Glomerular visceral epithelial cell (primary cell): ENCODE measurements around the gene PPP1R12C.
A peak's percentile ranks its signal among the peaks of the same experiment; 100 is the strongest.

ENCODE experiments used
- DNase-seq: peaks from one replicate; pipeline ENCODE4 v3.0.0-alpha.2; 2016; ENCODE audit errors: extremely low spot score

PPP1R12C gene

DNA sequence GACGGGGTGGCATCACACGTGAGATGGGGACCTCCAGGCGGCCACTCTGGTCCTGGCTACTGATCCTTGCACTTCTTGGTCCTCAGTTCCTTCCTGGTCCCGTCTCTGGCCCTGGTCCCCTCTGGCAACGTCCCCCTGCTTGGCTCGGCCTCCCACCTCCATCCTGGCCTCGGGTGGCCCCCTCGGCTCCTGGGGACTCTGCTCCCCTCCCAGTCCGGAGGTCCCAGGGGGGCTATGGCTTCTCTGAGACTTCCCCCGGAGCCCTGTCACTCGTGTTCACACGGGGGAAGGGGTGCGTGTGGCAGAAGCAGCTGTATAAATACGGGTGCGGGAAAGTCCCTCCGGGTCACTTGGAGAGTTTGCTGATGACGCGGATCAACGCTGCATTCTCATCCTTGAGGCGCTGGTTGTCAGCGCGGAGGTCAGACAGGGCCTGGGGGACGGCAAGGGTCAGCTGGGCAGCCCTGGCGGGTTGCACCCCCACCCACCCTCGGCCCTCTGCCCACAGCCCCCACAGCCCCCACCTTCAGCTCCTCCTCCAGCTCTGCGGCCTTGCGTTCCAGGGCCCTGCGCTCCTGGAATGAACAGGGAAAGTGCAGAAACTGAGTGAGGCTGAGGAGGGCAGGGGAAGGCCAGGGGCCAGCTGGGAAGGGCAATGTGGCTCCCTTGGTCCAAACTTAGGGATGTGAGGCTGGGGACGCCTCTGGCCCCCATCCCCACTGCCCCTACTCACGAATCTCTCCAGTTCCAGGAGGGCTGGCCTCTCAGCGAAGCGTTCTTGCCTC, 26.1 kb downstream of the PPP1R12C start:
- DNase-seq, result no peak

DNA sequence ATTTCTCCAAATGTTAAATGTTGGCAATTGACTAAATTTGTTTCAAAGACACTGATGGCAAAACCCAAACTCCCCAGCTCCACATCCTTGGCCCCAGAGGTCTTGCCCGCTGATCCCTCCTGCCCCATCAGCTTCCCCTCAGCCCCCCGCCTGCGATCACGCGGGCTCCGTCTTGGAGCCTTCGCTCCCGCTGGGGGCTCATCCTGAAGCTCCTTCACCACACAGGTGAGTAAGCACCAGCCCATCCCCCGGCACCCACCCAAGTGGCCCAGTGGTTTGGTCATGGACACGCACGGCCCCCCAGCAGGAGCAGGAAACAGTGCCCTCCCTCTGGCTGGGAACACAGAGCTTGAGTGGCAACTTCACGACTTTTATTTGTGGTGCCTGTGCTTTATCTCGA, 26.9 kb downstream of the PPP1R12C start:
- DNase-seq, result no peak

DNA sequence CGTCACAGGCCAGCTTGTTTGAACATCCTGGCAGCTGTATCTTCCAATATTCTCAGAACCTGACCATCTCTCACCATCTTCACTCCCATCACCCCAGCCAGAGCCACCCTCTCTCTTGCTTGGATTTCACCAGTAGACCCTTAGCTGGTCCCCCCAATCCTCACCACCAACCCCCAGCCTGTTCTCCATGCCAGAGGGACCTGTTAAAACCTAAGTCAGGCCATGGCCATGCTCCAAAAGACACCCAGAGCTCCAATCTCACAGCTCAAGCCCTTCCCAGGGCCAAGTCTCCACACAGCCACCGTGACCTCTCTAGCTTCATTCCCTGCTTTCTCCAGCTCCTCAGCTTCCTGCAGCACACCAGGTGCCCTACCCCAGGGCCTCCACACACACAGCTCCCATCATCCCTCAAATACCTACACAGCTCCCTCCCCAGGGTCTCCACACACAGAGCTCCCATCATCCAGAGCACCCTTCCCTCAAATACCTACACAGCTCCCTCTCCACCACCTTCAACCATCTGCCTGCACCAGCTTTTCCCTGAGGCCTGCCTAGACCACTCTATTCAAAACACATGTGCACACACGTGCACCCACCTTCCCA, 28.0 kb downstream of the PPP1R12C start:
- no peak for DNase-seq

DNA sequence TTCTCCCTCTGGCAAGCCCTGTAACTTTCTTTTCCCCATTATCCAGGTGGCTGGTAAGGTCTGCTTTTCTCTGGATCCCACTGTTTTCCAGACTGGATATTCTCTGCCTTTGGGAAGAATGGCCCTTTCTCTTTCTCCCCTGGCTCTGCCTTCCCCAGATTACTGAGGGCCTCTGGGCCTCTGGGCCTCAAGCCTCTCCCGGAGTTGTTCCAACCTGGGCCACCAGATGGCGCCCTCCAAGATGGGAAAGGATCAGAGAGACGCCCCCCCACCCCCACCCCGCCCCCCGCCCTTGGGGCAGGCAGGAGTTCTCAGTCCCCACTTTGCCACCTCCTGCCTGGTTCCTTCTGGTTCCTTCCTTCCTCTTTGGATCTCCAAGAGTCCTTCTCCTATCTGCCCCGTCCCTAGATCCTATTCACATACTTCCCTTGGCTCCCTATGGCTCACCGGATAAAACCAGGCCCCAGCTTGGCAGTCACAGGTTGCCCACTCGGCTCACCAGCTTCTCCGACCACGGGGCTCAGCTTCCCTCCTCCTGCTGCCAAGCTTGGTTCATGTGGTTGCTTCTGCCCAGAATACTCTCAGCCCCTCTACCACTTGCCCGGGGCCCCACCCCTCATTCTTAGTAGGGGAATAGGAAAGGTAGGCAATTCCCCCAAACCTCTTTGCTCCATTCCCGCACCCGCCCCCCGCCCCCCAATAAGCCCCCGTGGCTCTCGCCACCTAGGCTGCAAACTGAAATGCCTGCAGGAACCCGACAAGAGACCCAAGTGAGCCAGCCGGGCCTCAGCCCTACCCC, 28.7 kb downstream of the PPP1R12C start:
- peak; percentile 80 for DNase-seq

DNA sequence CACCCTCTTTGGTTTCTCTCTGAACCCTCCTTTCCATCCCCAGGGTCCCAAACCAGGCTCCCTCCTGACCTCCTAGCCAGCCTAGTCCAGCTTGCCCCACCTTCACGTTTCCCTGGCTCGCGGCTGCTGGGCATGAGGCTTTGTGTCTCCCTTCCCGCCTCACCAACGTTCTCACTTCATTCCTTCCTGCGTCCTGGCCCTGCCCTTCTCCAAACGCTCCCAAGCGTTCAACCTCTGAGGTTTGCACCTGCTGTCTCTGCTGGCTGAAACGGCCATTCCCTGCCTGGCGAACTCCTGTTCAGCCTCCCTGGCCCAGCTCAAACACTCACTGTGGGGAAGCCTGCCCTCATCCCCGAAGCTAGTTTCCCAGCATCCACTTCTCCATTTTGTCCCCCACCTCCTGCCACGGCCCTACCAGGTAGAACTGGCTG, 29.4 kb downstream of the PPP1R12C start:
- no peak for DNase-seq

DNA sequence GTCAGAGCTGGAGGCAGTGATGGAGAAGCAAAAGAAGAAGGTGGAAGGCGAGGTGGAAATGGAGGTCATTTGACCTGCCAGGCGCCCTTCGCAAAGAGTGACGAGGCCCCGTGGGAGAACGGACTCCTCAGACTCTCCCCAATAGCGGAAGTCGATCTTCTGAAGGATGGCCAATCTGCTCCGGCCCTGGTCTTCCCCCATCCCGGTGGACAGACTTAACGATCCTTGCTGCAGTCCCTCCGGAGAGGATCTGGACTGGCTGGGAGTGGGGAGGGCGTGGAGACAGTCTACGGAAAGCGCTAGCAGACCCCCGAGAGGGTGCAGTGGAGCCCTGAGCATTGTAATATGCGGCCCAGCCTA, 29.9 kb downstream of the PPP1R12C start:
- DNase-seq, result no peak

DNA sequence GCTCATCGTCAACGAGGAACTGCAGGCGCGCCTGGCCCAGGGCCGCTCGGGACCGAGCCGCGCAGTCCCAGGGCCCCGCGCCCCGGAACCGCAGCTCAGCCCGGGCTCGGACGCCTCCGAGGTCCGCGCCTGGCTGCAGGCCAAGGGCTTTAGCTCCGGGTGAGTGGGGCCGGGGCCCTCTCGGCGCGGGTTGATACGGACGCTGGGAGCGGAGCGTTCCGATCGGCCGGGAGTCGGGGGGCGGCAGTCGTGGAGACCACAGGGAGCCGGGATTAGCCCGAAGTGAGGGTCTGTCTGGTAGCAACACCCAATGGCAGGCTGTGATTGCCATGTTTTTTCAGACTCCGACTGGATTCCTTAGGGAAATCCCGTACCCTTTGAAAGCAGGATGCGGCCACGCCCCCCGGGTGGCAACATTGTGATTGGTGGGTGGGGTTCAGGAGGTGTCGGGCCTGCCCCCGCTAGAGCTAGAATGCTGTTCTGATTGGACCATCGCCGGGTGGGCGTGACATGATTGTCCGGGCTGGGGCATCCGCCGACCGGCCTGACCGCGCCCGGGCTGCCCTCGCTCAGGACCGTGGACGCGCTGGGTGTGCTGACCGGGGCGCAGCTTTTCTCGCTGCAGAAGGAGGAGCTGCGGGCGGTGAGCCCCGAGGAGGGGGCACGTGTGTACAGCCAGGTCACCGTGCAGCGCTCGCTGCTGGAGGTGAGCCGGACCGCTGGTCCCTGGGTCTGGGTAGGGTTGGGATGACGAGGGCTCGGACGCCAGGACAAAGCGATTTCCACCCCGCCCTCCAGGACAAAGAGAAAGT, 30.5 kb downstream of the PPP1R12C start:
- DNase-seq, result peak; percentile 97

DNA sequence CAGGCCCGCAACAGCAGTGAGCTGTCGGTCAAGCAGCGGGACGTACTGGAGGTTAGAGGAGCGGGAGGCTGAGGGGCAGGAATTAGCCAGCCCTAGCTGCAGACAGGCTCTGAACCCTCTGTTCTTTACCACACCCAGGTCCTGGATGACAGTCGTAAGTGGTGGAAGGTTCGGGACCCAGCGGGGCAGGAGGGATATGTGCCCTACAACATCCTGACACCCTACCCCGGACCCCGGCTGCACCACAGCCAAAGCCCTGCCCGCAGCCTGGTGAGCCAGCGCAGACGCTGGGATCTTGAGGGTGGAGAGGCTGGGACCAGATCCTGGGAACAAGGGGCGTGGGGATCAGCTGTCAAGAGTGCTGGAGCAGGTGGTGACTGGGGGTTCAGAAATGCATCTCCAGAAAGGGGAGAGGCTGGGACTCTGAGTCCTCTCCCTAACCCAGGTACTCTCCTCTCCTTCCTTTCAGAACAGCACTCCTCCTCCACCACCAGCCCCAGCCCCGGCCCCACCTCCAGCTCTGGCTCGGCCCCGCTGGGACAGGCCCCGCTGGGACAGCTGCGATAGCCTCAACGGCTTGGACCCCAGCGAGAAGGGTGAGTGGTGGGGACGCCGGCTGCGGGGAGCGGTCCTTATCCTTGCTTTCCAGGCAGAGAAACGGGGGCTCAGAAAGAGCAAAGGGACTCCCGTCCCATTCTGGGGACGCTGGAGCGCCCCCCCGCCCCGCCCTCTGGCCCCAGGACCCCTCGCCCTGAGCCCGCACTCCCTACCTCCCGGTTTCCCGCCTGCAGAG, 31.3 kb downstream of the PPP1R12C start:
- no peak for DNase-seq

DNA sequence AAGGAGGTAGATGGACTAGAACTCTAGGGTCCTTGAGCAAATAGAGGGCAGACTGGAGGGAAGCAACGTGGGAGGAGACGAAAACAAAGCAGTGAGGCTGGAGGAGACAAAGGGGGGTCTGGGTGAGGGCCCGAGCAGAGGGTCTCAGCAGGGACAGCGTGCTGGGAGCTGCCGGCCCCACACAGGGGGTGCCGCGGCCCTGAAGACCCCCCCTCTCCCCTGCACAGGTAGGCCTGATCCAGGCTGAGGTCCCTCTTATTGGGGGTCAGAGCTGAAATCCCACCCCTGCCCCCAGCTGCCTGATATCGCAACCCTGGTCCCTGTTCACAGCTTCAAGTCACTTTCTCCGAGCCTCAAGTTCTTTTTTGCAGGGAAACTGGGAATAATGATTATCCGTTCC, 33.0 kb downstream of the PPP1R12C start:
- no peak for DNase-seq

DNA sequence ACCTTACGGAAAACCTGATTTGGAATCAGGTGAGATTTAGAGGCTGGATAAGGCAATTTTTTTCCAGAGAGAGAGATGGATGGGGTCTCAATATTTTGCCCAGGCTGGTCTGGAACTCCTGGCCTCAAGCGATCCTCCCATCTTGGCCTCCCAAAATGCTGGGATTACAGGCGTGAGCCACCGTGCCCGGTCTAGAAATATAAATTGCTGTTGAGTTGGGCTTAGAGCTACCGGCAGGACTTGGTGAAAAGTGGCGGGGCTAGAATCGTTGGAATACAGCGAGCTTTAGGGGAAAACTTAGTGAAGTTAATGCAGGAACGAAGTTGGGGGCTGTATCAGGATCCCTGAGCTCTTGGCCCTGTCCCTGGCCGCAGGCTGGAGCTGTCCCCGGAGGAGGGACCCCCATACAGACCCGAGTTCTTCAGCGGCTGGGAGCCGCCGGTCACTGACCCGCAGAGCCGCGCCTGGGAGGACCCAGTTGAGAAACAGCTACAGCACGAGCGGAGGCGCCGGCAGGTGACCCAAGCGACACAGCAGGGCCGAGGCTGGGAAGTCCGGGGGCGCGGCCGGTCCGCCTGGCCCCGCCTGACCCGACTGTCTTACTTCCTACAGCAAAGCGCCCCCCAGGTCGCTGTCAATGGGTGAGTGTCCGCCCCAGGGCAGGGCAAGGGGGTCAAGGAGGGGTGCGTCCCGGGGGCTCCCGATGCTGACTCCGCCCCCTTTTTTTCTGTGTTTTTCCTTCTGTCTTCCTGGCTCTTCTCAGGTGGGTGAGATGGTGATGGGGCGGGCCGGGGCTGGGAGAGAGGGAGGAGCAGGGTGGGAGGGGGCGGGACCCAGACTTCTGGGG, 34.2 kb downstream of the PPP1R12C start:
- no peak for DNase-seq

DNA sequence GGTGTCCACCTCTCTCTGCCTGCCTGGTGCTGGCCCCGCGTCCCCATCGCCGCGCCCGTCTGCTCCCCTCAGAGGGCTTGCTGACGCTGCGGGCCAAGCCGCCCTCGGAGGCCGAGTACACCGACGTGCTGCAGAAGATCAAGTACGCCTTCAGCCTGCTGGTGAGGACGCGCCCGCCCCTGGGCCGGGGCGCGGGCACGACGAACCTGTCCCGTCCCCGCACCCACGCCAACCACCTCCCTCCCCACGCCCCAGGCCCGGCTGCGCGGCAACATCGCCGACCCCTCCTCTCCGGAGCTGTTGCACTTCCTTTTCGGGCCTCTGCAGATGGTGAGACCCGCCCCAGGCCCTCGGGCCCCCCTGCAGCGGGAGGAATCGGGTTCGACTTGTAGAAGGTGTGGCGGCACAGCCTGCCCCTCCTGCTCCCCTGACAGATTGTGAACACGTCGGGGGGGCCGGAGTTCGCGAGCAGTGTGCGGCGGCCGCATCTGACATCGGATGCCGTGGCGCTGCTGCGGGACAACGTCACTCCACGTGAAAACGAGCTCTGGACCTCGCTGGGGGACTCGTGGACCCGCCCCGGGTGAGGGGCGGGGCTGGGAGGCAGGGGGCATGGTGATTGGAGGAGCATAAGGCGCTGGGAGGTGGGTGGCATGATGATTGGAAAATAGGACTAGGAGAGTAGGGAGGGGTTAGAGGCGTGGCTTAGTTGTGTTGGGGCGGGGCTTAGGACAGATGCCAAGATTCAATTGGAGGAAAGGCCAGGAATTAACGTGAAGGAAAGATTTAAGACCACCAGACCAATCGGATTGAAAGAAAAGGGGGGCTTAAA, 35.2 kb downstream of the PPP1R12C start:
- DNase-seq, result no peak

DNA sequence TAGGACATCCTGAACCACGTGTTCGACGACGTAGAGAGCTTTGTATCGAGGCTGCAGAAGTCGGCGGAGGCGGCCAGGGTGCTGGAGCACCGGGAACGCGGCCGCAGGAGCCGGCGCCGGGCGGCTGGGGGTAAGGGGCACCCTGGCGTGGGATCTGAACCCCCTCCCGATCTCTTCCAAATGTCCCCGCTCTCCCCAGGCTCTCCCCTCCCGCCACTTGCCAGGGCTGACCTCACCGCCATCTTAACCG, 35.7 kb downstream of the PPP1R12C start:
- DNase-seq, result no peak

DNA sequence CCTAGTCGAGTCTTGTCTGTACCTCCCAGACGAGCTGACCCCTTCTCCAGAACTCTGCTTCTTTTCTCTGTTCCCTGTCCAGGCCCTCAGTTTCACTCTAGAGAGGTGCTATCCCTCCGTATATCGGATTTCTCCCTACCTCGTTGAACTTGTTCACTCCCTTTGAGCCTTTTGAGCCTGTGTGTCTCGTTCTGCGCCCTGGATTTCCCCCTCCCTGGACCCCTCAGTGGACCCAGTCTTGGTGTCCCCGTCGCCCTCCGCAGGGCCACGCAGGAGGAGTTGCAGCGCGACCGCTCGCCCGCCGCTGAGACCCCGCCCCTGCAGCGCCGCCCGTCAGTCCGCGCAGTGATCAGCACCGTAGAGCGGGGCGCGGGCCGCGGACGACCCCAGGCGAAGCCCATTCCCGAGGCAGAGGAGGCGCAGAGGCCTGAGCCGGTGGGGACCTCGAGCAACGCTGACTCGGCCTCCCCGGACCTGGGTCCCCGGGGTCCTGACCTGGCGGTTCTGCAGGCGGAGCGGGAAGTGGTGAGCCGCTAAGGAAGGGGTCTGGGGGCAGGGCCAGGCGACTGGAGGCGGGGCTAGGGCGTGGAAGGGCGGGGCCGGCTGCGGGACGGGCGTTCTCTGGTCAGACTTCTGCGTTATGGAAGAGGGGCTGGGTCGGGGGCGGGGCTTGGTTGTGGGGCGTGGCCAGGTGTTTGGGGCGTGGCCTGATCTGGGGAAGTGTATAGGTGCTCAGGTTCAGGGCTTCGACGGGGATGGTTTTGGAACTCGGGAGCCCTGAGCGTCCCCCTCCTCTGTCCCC, 36.3 kb downstream of the PPP1R12C start:
- peak; percentile 84 for DNase-seq

DNA sequence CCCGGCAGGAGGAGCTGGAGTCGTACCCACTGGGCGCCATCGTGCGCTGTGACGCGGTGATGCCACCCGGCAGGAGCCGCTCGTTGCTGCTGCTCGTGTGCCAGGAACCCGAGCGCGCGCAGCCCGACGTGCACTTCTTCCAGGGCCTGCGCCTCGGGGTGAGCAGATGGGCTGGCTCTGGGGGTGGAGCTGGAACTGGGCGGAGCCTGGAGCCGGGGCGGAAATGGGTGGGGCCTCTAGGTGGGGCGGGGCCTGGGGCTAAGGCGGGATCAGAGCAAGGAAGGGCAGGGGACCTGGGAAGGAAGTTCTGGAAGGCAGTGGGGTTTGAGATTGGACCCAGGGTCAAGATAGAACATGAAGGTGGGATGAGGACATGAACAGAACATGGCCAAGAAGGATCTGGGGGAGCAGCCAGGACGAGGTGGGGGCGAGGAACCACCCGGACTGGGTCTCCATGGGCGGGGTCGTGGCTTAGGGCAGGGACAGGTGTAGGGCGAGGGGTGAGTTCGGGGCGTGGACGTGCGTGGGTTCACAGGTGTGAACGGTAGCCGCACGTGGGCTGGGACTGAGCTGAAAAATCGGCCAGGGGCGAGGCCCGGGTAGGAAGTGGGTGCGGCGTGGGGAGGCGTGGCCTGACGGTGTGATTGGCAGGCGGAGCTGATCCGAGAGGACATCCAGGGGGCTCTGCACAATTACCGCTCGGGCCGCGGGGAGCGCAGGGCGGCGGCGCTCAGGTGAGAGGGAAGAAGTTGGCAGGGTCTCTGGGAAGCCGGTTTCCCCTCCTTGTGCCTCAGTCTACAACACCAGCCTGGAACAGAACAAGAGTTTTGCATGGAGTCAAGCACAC, 37.1 kb downstream of the PPP1R12C start:
- no peak for DNase-seq

DNA sequence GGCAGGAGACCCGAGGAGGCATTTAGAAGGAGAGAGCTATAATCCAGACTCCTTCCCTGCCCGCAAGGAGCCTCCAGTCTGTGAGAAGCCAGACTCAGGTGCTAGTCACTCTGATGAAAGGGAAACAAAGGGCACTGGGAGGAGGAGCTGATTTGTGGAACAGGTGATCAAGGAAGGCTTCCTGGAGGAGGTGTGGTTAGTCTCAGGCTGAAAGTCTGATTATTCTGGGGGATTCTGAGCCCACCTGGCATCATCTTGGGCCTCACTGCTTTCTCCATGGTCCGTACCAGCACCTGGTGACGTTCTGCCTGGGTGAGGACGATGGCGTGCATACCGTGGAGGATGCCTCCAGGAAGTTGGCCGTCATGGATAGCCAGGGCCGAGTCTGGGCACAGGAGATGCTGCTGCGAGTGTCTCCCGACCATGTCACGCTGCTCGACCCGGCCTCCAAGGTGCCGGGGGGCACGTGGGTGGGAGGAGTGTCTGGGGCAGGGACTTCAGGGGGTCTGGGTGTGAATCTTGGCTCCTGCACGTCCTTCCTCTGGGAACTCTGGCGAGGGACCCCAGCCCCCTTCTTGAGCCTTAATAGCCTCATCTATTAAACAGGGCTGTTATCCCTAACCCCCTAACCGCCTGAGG, 37.9 kb downstream of the PPP1R12C start:
- DNase-seq, result no peak

DNA sequence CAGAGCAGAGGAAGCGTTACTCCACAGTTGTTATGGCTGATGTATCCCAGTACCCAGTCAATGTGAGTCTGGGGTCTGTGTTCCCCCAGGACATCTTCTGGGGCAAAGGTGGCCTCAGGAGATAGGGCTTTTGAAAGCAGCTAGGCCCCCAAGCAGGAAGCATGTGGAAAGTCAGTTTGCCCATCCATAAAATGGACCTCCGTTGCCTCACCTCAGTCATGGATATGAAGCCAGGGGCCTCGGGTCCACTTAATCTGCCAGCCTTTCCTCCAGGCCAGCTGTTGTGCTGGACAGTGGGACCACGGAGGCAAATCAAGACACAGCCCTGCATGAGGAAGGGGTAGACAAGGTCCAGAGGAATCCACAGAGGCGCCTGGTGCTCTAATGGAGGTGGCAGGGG, 38.4 kb downstream of the PPP1R12C start:
- DNase-seq, result no peak

DNA sequence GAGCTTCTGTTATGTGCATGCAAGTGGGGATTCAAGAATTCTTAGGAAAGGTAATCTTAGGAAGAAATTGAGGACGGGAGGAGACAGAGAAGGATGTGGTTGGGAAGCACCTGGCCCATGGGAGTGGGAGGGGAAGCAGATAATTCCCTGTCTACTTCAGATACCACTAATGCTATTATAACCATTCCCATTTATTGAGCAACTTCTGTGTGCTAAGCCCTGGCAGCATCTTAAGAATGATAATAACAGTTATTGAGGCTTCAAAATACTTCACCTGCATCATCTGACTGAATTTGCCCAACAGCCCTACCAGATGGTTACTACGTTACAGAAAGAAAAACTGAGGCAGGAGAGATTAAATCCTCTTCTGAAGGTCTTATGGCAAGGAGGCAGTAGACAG, 40.3 kb downstream of the PPP1R12C start:
- no peak for DNase-seq
